HL-60 (cell line): ENCODE measurements around the gene GJE1.

Experiments used
- DNase-seq, 2 experiments: peaks; one replicate each; pipeline ENCODE4 v3.0.0-alpha.2; 2010 to 2020; ENCODE audit warnings: low read depth in 1 of 2, low spot score in 1 of 2
- H3K27ac ChIP-seq: fragments of 250-450 bp; sonication (Bioruptor Pico); replicated peaks from 2 replicates; pipeline ENCODE4 v1.5.1; 2020; ENCODE audit warnings: mild to moderate bottlenecking, moderate library complexity
- H3K27me3 ChIP-seq: fragments of 250-450 bp; sonication (Bioruptor Pico); 2 replicates; pipeline ENCODE4 v1.5.1; 2021; ENCODE audit warnings: mild to moderate bottlenecking, moderate library complexity; ENCODE audit not compliant: insufficient read depth, poor library complexity, severe bottlenecking
- H3K4me3 ChIP-seq: replicated peaks from 2 replicates; pipeline ENCODE4 v1.5.1; 2011; ENCODE audit warnings: mild to moderate bottlenecking, control low read depth, low read length; ENCODE audit not compliant: insufficient read depth
- CTCF ChIP-seq: IDR thresholded peaks from one replicate; pipeline ENCODE4 v1.5.1; 2011; ENCODE audit warnings: low read length, control low read depth, inconsistent platforms; ENCODE audit not compliant: insufficient read depth
- GABPA ChIP-seq: IDR thresholded peaks from 2 replicates; pipeline ENCODE4 v1.6.1; 2012; ENCODE audit warnings: low read depth
- POLR2AphosphoS5 ChIP-seq: IDR thresholded peaks from 2 replicates; pipeline ENCODE4 v1.6.1; 2012; ENCODE audit warnings: low read depth
- REST ChIP-seq: IDR thresholded peaks from 2 replicates; pipeline ENCODE4 v1.6.1; 2012; ENCODE audit warnings: low read depth; ENCODE audit not compliant: insufficient replicate concordance
- SPI1 ChIP-seq: IDR thresholded peaks from 2 replicates; pipeline ENCODE4 v1.6.1; 2012; ENCODE audit warnings: low read depth, mild to moderate bottlenecking, borderline replicate concordance

GJE1 gene

GRCh38 chr6:142167486-142167885 is 34.8 kb downstream of the GJE1 start:
- H3K27ac ChIP-seq: no peak overlapping the region
- TF ChIP-seq GABPA: no peak
- no peak for TF ChIP-seq SPI1
- no peak for TF ChIP-seq REST
- no peak for TF ChIP-seq POLR2AphosphoS5
- no peak for TF ChIP-seq CTCF

GRCh38 chr6:142171351-142171750 is 38.6 kb downstream of the GJE1 start:
- H3K27me3 ChIP-seq: no peaks in the 10 kb centered on the region
- TF ChIP-seq GABPA: no peak
- TF ChIP-seq REST: no peak
- no peak for TF ChIP-seq SPI1
- TF ChIP-seq POLR2AphosphoS5: no peak
- no peak for TF ChIP-seq CTCF
- no peak overlapping the region for H3K4me3 ChIP-seq
- no peak overlapping the region for H3K27ac ChIP-seq
- DNase-seq: no peak

More at GRCh38 chr6:142167486-142167885, 34.8 kb downstream of the GJE1 start:
- Histone ChIP-seq H3K27me3 (no peaks in the 10 kb centered on the region), H3K4me3 (no peak overlapping the region)
- DNase-seq: no peak

GRCh38 chr6:142172758-142173157 is 40.0 kb downstream of the GJE1 start:
- TF ChIP-seq REST (no peak), CTCF (no peak), SPI1 (no peak), GABPA (no peak), POLR2AphosphoS5 (no peak)
- no peaks in the 10 kb centered on the region for H3K27me3 ChIP-seq
- H3K27ac ChIP-seq: no peak overlapping the region
- H3K4me3 ChIP-seq: no peak overlapping the region
- DNase-seq: no peak
